Measurements from ENCODE around the gene ING4.
A peak's percentile ranks its signal among the peaks of the same experiment; 100 is the strongest.
"Not testable (repeated sequence)": the region's sequence is repeated elsewhere in the genome, so short reads cannot be mapped to it uniquely, and the experiment has no call there.

The ING4 gene

DNA sequence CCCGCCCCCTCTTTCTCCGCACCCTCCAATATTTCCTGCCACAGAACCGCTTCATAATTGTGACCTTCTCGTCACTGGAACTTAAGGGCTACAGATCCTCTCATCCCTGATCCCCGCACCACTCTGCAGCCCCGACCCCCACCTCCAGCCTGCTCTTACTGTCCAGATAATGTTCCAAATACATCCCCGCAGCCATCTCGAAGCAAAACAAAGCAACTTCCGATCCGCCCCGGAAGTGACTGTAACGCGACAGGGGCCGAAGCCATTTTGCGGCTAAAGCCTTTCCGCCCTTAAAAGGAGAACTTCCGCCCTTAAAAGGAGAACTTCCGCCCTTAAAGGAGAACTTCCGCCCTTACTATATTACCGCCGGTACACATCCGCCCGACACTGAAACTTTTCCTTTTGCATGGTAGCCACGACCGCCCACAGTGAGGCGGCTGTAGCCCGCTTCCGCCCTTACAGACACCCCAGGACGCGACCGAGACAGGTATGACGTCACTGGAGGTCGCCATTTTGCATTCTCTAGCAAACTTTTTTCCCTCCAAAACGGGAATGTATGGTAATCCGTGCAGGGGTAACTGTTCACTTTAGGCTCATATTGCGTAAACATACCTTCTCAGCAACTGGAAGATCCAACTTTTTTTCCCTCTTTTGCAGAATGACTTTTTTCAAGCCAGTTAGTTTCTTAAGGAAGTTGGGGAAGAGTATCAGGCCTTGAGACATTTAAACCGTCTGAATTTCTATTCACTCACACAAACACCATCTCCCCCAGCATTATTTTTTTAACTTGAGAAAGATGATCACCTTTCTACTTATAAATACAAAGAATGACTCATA lies at the start of gene ING4:
ING4 (minus strand) TSS at position 214 of the 837 bp plus-strand sequence; CDS start at position 196, 18 bp downstream.
- H3K27me3 ChIP-seq: no peaks in the 10 kb centered on the region
- H3K27ac ChIP-seq: peak within 1 kb of the TSS; percentile 27 to 88 (median 80); a peak in 21 of 22 replicates
- H3K9me3 ChIP-seq (replicated peaks in 1 of 11): no peaks in the 10 kb centered on the region
- H3K4me3 ChIP-seq: peak within 1 kb of the TSS; percentile 76 to 90 (median 81)
- H4K20me1 ChIP-seq: no peaks in the 10 kb centered on the region
- peak in 2 of 11 experiments; percentile 58 to 60; a peak in 2 of 22 replicates for TF ChIP-seq Cebpa-rat (IDR thresholded peaks at IDR 0.05)
- peak within 1 kb of the TSS; percentile 76 to 88 (median 83) for H3K9ac ChIP-seq
- peaks cover 28 to 43% (median 40%) of the 10 kb centered on the region in 11 experiments for H3K36me3 ChIP-seq
- H3K4me1 ChIP-seq: peaks cover 11 to 43% (median 26%) of the 10 kb centered on the region in 10 experiments
- H3K4me2 ChIP-seq: peak within 1 kb of the TSS; percentile 78 to 99 (median 93)

- no peak for TF ChIP-seq Cebpa-rat (IDR thresholded peaks at IDR 0.05)
- Histone ChIP-seq H3K9me3 (replicated peaks in 1 of 11) (peaks cover 0 to 5% (median 0%) of the 10 kb centered on the region in 11 experiments; a peak in 1 of 22 replicates), H3K9ac (no peak overlapping the region), H3K27ac (no peak overlapping the region), H3K36me3 (no peaks in the 10 kb centered on the region), H4K20me1 (no peaks in the 10 kb centered on the region), H3K4me1 (peaks cover 0 to 4% (median 0%) of the 10 kb centered on the region in 10 experiments; a peak in 6 of 20 replicates), H3K27me3 (0 out of 22 replicates have a peak, but pooled peaks cover 0 to 4% (median 0%) of the 10 kb centered on the region in 11 experiments), H3K4me3 (no peak overlapping the region), H3K4me2 (no peak overlapping the region)
These were observed 46.1 kb upstream of the ING4 start for GRCh38 chr12:6708960-6709394.

GRCh38 chr12:6708351-6708750 lies 45.4 kb upstream of the ING4 start:
- H3K9ac ChIP-seq; H3K4me3 ChIP-seq; H3K36me3 ChIP-seq; H3K27ac ChIP-seq; H3K9me3 ChIP-seq (replicated peaks in 1 of 11); H3K4me2 ChIP-seq; H3K4me1 ChIP-seq; H4K20me1 ChIP-seq: not testable (repeated sequence)
- H3K27me3 ChIP-seq: peaks cover 0 to 10% (median 0%) of the 10 kb centered on the region in 11 experiments; a peak in 3 of 22 replicates

DNA sequence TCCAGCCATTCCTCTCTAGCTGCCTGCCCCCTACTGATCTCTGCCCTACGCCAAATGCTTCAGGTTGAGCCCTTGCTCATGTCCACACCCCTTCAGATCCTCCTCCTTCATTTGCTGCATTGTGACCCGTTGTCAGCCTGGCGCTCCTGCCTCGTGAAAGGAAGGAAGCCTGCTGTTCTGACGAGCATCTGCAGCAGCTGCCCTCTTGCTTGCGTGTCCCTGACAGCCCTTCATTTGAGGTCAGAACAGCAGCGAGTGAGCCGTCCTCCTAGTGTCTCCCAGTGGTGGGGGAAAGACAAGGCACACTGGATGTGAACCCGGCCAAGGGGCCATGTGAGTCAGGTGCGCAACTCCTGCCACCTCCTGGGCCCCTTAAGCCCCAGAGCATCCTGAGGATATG lies 40.7 kb upstream of the ING4 start:
- no peak overlapping the region for H3K27ac ChIP-seq
- peak overlapping the region in 6 of 11 experiments; percentile 2 to 57 (median 40); a peak in 8 of 22 replicates for H3K4me2 ChIP-seq
- TF ChIP-seq Cebpa-rat (IDR thresholded peaks at IDR 0.05): no peak
- no peak overlapping the region for H3K9ac ChIP-seq
- peaks cover 0 to 9% (median 0%) of the 10 kb centered on the region in 11 experiments; a peak in 1 of 22 replicates for H4K20me1 ChIP-seq
- no peaks in the 10 kb centered on the region for H3K36me3 ChIP-seq
- H3K27me3 ChIP-seq: peaks cover 0 to 46% (median 18%) of the 10 kb centered on the region in 11 experiments; a peak in 16 of 22 replicates
- no peak overlapping the region for H3K4me3 ChIP-seq
- peaks cover 0 to 5% (median 0%) of the 10 kb centered on the region in 11 experiments; a peak in 1 of 22 replicates for H3K9me3 ChIP-seq (replicated peaks in 1 of 11)
- peaks cover 21 to 35% (median 31%) of the 10 kb centered on the region in 10 experiments for H3K4me1 ChIP-seq

DNA sequence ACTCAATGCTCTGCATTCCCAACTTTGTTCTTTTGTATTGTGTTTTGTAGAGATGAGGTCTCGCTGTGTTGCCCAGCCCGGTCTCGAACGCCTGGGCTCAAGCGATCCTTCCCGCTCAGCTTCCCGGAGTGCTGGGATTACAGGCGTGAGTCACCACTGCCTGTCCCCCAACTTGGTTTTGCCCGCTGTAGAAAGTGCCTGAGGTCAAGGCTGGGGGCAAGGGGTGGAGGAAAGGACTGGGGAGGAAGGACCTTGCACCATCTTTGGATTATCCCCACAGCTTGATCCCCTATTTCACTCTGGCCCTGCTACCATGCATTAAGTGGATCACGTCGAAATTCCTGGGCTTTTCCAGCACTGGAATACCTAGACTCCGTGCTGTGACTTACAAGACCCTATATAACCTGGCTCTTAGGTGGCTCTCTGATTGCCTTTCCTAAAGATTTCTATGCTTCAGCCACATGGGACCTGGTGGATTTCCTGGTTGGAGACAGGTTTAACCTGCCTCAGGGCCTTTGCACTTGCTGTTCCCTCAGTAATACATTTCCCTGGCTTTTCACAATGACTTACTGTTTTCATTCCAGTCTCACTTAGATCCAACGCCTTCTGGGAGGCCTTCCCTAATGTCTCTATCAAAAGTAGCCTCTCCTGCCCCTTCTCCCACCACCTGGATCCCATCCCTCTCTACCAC lies 38.3 kb upstream of the ING4 start:
- no peaks in the 10 kb centered on the region for H3K9me3 ChIP-seq (replicated peaks in 1 of 11)
- no peak for TF ChIP-seq Cebpa-rat (IDR thresholded peaks at IDR 0.05)
- H3K27ac ChIP-seq: peak overlapping the region in 1 of 11 experiments; percentile 26; a peak in 1 of 22 replicates
- H3K4me3 ChIP-seq: peak overlapping the region; percentile 50 to 74 (median 63)
- no peaks in the 10 kb centered on the region for H3K36me3 ChIP-seq
- H3K9ac ChIP-seq: peak overlapping the region; percentile 26 to 77 (median 62); a peak in 18 of 22 replicates
- peaks cover 0 to 48% (median 18%) of the 10 kb centered on the region in 11 experiments; a peak in 16 of 22 replicates for H3K27me3 ChIP-seq
- H3K4me1 ChIP-seq: peaks cover 43 to 59% (median 54%) of the 10 kb centered on the region in 10 experiments
- H4K20me1 ChIP-seq: peaks cover 0 to 21% (median 4%) of the 10 kb centered on the region in 11 experiments; a peak in 11 of 22 replicates
- H3K4me2 ChIP-seq: peak overlapping the region; percentile 90 to 99 (median 97)

- Histone ChIP-seq H3K9ac (peak within 1 kb of the TSS; percentile 32 to 77 (median 63); a peak in 21 of 22 replicates), H3K27me3 (peaks cover 0 to 48% (median 18%) of the 10 kb centered on the region in 11 experiments; a peak in 16 of 22 replicates), H4K20me1 (peaks cover 0 to 21% (median 4%) of the 10 kb centered on the region in 11 experiments; a peak in 11 of 22 replicates), H3K4me1 (peaks cover 48 to 65% (median 60%) of the 10 kb centered on the region in 10 experiments), H3K9me3 (replicated peaks in 1 of 11) (no peaks in the 10 kb centered on the region), H3K36me3 (no peaks in the 10 kb centered on the region), H3K4me3 (peak within 1 kb of the TSS; percentile 50 to 74 (median 63)), H3K4me2 (peak within 1 kb of the TSS; percentile 90 to 99 (median 97)), H3K27ac (peak within 1 kb of the TSS in 3 of 11 experiments; percentile 7 to 45 (median 43); a peak in 4 of 22 replicates)
- no peak for TF ChIP-seq Cebpa-rat (IDR thresholded peaks at IDR 0.05)
These were observed 37.7 kb upstream of the ING4 start, which contains the start of gene PIANP for GRCh38 chr12:6700646-6701051. Gene PIANP, minus strand, starts transcription at chr12:6700815. Its CDS starts 2,754 bp downstream, at chr12:6698061.

GRCh38 chr12:6699989-6700645 lies 37.2 kb upstream of the ING4 start:
- Histone ChIP-seq H3K9ac (peak overlapping the region; percentile 27 to 77 (median 63); a peak in 20 of 22 replicates), H3K4me1 (peaks cover 54 to 70% (median 65%) of the 10 kb centered on the region in 10 experiments), H4K20me1 (peaks cover 0 to 22% (median 4%) of the 10 kb centered on the region in 11 experiments; a peak in 11 of 22 replicates), H3K27me3 (peaks cover 0 to 48% (median 18%) of the 10 kb centered on the region in 11 experiments; a peak in 16 of 22 replicates), H3K36me3 (no peaks in the 10 kb centered on the region), H3K4me2 (peak overlapping the region; percentile 90 to 99 (median 97)), H3K27ac (peak overlapping the region in 3 of 11 experiments; percentile 7 to 45 (median 43); a peak in 4 of 22 replicates), H3K9me3 (replicated peaks in 1 of 11) (no peaks in the 10 kb centered on the region), H3K4me3 (peak overlapping the region; percentile 50 to 74 (median 63))
- TF ChIP-seq Cebpa-rat (IDR thresholded peaks at IDR 0.05): no peak

All from BLaER1 treated with 17β-estradiol and CSF1 and Interleukin-3, amounts not matched to agents 10 nM and 100 nM (cell line).